ENCODE measurements around the gene VASP. TPM values are rescaled to one million over a fixed set of nuclear protein-coding genes. Genes with fewer than 3 reads are reported as not detected.

VASP gene
- total and polyA plus RNA-seq, 2 of the 13 experiments (the other 11 are each of a cell fraction or from before 2014, with no cell fraction given), result 41.8 to 67.1 TPM

DNA sequence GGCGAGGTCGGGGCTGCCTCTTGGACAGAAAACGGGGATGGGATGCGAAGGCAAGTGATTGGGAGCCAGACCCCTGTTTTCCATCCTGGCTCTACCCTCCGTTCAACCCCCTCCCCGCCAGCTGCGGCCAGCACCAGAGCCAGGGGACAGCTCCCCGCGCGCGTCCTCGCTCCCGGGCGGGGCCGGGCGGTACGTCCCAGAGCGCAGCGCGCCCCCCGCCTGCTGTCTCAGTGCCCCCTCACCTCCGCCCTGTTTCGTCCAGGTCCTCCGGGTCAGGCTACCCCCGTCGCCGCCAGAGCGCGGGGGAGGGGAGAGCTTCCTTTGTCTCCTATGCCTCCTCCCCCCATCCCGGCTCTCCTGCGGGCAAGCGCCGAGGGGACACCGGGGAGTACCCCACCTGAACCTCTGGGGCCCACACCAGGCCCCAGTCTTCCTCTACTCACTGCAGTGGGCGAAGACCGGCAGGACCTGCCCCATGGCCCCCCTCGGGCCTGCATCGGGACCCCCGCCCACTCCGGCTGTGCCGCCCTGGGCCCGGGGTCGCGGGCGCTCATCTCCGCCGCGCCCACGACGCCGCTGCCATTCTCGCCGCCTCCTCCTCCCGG lies 10.8 kb upstream of the VASP start (continued):
- TF ChIP-seq, protein P1, sequence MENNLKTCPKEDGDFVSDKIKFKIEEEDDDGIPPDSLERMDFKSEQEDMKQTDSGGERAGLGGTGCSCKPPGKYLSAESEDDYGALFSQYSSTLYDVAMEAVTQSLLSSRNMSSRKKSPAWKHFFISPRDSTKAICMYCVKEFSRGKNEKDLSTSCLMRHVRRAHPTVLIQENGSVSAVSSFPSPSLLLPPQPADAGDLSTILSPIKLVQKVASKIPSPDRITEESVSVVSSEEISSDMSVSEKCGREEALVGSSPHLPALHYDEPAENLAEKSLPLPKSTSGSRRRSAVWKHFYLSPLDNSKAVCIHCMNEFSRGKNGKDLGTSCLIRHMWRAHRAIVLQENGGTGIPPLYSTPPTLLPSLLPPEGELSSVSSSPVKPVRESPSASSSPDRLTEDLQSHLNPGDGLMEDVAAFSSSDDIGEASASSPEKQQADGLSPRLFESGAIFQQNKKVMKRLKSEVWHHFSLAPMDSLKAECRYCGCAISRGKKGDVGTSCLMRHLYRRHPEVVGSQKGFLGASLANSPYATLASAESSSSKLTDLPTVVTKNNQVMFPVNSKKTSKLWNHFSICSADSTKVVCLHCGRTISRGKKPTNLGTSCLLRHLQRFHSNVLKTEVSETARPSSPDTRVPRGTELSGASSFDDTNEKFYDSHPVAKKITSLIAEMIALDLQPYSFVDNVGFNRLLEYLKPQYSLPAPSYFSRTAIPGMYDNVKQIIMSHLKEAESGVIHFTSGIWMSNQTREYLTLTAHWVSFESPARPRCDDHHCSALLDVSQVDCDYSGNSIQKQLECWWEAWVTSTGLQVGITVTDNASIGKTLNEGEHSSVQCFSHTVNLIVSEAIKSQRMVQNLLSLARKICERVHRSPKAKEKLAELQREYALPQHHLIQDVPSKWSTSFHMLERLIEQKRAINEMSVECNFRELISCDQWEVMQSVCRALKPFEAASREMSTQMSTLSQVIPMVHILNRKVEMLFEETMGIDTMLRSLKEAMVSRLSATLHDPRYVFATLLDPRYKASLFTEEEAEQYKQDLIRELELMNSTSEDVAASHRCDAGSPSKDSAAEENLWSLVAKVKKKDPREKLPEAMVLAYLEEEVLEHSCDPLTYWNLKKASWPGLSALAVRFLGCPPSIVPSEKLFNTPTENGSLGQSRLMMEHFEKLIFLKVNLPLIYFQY (CRISPR knock-in tag; IDR thresholded peaks at IDR 0.05; ENCODE audit: borderline replicate concordance), result peak; percentile 69; the same call in 1 of the 2 replicates
- peak; percentile 81; the same call in 1 of the 2 replicates for TF ChIP-seq ZNF138 (CRISPR knock-in tag; IDR thresholded peaks at IDR 0.05; ENCODE audit: low read depth)
- TF ChIP-seq NKX3-1 (CRISPR knock-in tag; IDR thresholded peaks at IDR 0.05), result peak; percentile 88; the same call in 1 of the 2 replicates
- TF ChIP-seq JUN (CRISPR knock-in tag; IDR thresholded peaks at IDR 0.05), result no peak
- TF ChIP-seq SP2 (CRISPR knock-in tag; IDR thresholded peaks at IDR 0.05), result no peak
- TF ChIP-seq MTF1 (CRISPR knock-in tag; IDR thresholded peaks at IDR 0.05), result 0 out of 2 replicates have a peak, but pooled peaks have one; percentile 17
- 0 out of 2 replicates have a peak, but pooled peaks have one; percentile 27 for TF ChIP-seq SIX4 (CRISPR knock-in tag; IDR thresholded peaks at IDR 0.05)
- TF ChIP-seq, protein P2, sequence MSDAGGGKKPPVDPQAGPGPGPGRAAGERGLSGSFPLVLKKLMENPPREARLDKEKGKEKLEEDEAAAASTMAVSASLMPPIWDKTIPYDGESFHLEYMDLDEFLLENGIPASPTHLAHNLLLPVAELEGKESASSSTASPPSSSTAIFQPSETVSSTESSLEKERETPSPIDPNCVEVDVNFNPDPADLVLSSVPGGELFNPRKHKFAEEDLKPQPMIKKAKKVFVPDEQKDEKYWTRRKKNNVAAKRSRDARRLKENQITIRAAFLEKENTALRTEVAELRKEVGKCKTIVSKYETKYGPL (CRISPR knock-in tag; IDR thresholded peaks at IDR 0.05), result peak; percentile 35; the same call in 1 of the 2 replicates
- TF ChIP-seq SRF (IDR thresholded peaks at IDR 0.05; ENCODE audit: low read depth, low read length), result no peak
- TF ChIP-seq, protein P3, sequence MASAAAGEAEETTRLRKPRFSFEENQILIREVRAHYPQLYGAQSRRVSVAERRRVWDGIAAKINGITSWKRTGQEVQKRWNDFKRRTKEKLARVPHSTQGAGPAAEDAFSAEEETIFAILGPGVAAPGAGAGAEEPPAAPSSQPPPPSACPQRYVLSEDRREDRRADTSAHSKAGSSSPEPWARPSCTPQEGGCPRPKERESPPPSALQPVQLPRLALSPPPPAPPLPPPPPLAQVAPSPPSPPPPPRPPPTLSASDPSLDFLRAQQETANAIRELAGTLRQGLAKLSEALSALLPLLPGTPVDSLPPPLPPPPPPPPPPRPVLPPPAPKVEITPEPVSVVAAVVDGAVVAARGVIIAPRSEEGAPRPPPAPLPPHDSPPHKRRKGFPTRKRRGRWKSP (CRISPR knock-in tag; IDR thresholded peaks at IDR 0.05), result peak; percentile 60; the same call in 1 of the 2 replicates
- no peak for TF ChIP-seq HNF4A (CRISPR knock-in tag; IDR thresholded peaks at IDR 0.05)
- peak; percentile 80 for TF ChIP-seq ZSCAN31 (CRISPR knock-in tag; IDR thresholded peaks at IDR 0.05; ENCODE audit: low read depth)
- TF ChIP-seq, protein P4, sequence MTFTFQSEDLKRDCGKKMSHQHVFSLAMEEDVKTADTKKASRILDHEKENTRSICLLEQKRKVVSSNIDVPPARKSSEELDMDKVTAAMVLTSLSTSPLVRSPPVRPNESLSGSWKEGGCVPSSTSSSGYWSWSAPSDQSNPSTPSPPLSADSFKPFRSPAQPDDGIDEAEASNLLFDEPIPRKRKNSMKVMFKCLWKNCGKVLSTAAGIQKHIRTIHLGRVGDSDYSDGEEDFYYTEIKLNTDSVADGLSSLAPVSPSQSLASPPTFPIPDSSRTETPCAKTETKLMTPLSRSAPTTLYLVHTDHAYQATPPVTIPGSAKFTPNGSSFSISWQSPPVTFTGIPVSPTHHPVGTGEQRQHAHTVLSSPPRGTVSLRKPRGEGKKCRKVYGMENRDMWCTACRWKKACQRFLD (CRISPR knock-in tag; IDR thresholded peaks at IDR 0.05; ENCODE audit: borderline replicate concordance), result 0 out of 2 replicates have a peak, but pooled peaks have one; percentile 49
- peak; percentile 75; the same call in 1 of the 2 replicates for TF ChIP-seq GZF1 (CRISPR knock-in tag; IDR thresholded peaks at IDR 0.05)
- TF ChIP-seq MEIS2 (CRISPR knock-in tag; IDR thresholded peaks at IDR 0.05), result peak; percentile 94
- TF ChIP-seq POLR2AphosphoS5 (IDR thresholded peaks at IDR 0.05; ENCODE audit: low read depth, low read length), result no peak
- peak; percentile 57; the same call in 1 of the 2 replicates for TF ChIP-seq THAP11 (CRISPR knock-in tag; IDR thresholded peaks at IDR 0.05)
- TF ChIP-seq IKZF4 (CRISPR knock-in tag; IDR thresholded peaks at IDR 0.05; ENCODE audit: borderline replicate concordance, low read depth, not compliant biosample characterization), result peak; percentile 82
- peak; percentile 65; the same call in 1 of the 2 replicates for TF ChIP-seq ZBTB38 (CRISPR knock-in tag; IDR thresholded peaks at IDR 0.05)
- peak; percentile 64; the same call in 1 of the 2 replicates for TF ChIP-seq YEATS2 (CRISPR knock-in tag; IDR thresholded peaks at IDR 0.05; ENCODE audit: borderline replicate concordance)
- TF ChIP-seq, protein P5, sequence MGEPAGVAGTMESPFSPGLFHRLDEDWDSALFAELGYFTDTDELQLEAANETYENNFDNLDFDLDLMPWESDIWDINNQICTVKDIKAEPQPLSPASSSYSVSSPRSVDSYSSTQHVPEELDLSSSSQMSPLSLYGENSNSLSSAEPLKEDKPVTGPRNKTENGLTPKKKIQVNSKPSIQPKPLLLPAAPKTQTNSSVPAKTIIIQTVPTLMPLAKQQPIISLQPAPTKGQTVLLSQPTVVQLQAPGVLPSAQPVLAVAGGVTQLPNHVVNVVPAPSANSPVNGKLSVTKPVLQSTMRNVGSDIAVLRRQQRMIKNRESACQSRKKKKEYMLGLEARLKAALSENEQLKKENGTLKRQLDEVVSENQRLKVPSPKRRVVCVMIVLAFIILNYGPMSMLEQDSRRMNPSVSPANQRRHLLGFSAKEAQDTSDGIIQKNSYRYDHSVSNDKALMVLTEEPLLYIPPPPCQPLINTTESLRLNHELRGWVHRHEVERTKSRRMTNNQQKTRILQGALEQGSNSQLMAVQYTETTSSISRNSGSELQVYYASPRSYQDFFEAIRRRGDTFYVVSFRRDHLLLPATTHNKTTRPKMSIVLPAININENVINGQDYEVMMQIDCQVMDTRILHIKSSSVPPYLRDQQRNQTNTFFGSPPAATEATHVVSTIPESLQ (CRISPR knock-in tag; conservative IDR thresholded peaks at IDR 0.05), result 0 out of 2 replicates have a peak, but pooled peaks have one; percentile 74
